Neural progenitor cell (in vitro differentiated cells): Measurements from ENCODE around the gene HHAT.

ENCODE experiments used
- EZH2 ChIP-seq: fragments of 200-600 bp; sonication (generic); IDR thresholded peaks from 2 replicates; pipeline ENCODE4 v1.6.1; 2017; ENCODE audit warnings: antibody characterized with exemption, mild to moderate bottlenecking, moderate library complexity
- TF ChIP-seq, protein P1 (sequence below): fragments of 200-600 bp; sonication (generic); IDR thresholded peaks from 2 replicates; pipeline ENCODE4 v1.5.1; 2017; ENCODE audit warnings: antibody characterized with exemption, mild to moderate bottlenecking

DNA sequence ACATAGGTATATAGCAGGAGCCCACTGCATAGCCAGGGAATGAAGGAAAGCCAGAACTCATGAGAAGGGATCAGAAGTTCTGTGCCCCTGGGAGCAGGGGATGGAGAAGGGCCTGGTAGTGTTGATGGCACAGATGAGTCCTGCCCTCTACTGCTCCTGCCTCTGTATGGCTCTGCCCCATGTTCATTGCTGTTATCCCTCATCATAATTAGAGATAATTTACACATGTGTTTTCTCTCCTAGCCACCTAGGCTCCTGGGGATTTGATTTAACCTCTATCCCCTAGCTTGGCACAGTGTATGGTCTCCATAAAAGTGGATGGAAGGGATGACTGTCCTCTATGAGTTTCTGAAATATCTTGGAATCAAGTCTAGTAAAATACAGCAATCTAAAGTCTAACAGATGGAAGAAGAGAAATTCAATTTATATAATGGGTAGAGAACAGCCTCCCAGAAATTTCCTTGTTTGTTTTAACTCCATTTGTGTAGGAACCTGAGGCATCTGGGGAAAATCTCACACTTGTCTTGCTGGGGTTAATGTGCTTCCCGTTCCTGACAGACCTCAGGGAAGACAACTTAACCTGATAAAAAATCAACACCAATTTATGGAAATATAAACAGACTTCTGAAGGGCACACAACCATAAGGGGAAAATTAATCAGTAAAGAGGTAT lies 393.8 kb downstream of the HHAT start:
- TF ChIP-seq, protein P1, sequence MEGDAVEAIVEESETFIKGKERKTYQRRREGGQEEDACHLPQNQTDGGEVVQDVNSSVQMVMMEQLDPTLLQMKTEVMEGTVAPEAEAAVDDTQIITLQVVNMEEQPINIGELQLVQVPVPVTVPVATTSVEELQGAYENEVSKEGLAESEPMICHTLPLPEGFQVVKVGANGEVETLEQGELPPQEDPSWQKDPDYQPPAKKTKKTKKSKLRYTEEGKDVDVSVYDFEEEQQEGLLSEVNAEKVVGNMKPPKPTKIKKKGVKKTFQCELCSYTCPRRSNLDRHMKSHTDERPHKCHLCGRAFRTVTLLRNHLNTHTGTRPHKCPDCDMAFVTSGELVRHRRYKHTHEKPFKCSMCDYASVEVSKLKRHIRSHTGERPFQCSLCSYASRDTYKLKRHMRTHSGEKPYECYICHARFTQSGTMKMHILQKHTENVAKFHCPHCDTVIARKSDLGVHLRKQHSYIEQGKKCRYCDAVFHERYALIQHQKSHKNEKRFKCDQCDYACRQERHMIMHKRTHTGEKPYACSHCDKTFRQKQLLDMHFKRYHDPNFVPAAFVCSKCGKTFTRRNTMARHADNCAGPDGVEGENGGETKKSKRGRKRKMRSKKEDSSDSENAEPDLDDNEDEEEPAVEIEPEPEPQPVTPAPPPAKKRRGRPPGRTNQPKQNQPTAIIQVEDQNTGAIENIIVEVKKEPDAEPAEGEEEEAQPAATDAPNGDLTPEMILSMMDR = no peak
- TF ChIP-seq EZH2 = no peak
